GM06990 (cell line): ENCODE data around the gene TMEM185B.

Experiments
- DNase-seq: peaks from one replicate; pipeline ENCODE4 v3.0.0-alpha.2; 2011; ENCODE audit not compliant: insufficient read length; ENCODE audit errors: extremely low read depth
- H3K27me3 ChIP-seq: replicated peaks from 2 replicates; pipeline ENCODE4 v1.6.0; 2011; ENCODE audit warnings: low read length; ENCODE audit not compliant: control insufficient read depth, insufficient read depth
- H3K36me3 ChIP-seq: 2 replicates; pipeline ENCODE4 v1.5.1; 2011; ENCODE audit warnings: low read length; ENCODE audit not compliant: control insufficient read depth, insufficient read depth
- H3K4me3 ChIP-seq: replicated peaks from 2 replicates; pipeline ENCODE4 v1.5.1; 2011; ENCODE audit warnings: low read depth, mild to moderate bottlenecking, control low read depth, low read length
- CTCF ChIP-seq: IDR thresholded peaks from 2 replicates; pipeline ENCODE4 v1.5.1; 2011; ENCODE audit warnings: low read length, control low read depth, mild to moderate bottlenecking, inconsistent platforms; ENCODE audit not compliant: insufficient read depth, poor library complexity, severe bottlenecking

TMEM185B gene

GRCh38 chr2:120253021-120253882, 30.1 kb upstream of the TMEM185B start:
- peak; percentile 33 for TF ChIP-seq CTCF
- Histone ChIP-seq H3K4me3 (peak overlapping the region; percentile 90), H3K27me3 (no peaks in the 10 kb centered on the region), H3K36me3 (peaks cover under 1% of the 10 kb centered on the region; the same call in 1 of the 2 replicates)
- no peak for DNase-seq

GRCh38 chr2:120252225-120253020, 29.2 kb upstream of the TMEM185B start, which contains the start of gene RALB:
Gene RALB, plus strand, starts transcription at chr2:120252852. Its CDS starts 25,813 bp downstream, at chr2:120278665.
- H3K27me3 ChIP-seq, result no peaks in the 10 kb centered on the region
- peak within 1 kb of the TSS; percentile 90 for H3K4me3 ChIP-seq
- H3K36me3 ChIP-seq, result no peaks in the 10 kb centered on the region
- no peak for TF ChIP-seq CTCF
- peak; percentile 97 for DNase-seq

GRCh38 chr2:120251880-120252224, 28.7 kb upstream of the TMEM185B start:
- peak overlapping the region; percentile 90 for H3K4me3 ChIP-seq
- no peak for DNase-seq
- H3K27me3 ChIP-seq, result no peaks in the 10 kb centered on the region
- no peaks in the 10 kb centered on the region for H3K36me3 ChIP-seq
- TF ChIP-seq CTCF, result no peak

- Histone ChIP-seq H3K4me3 (no peak overlapping the region), H3K27me3 (no peaks in the 10 kb centered on the region), H3K36me3 (no peaks in the 10 kb centered on the region)
- TF ChIP-seq CTCF, result no peak
- no peak for DNase-seq
These were observed 27.9 kb upstream of the TMEM185B start for GRCh38 chr2:120251078-120251477.

GRCh38 chr2:120250640-120251039, 27.4 kb upstream of the TMEM185B start:
- H3K4me3 ChIP-seq, result no peak overlapping the region
- no peaks in the 10 kb centered on the region for H3K27me3 ChIP-seq
- TF ChIP-seq CTCF, result no peak
- no peak for DNase-seq
- no peaks in the 10 kb centered on the region for H3K36me3 ChIP-seq
